ACHN (cell line): ENCODE data around the gene SRBD1.

Experiments used
- DNase-seq: peaks from one replicate; pipeline ENCODE4 v3.0.0-alpha.2; 2015
- in situ Hi-C: cut with HindIII; loops from 2 replicates; pipeline ENCODE4 v1.10.0; 2017; ENCODE audit warnings: low sequenced_read_pairs, low pct_ligation_motif_present, low pct_unique_long_range_greater_than_20kb

Gene SRBD1

GRCh38 chr2:45612285-45612684, 1.2 kb upstream of the SRBD1 start:
- no peak for DNase-seq
- in situ Hi-C loops = no loop called here

- in situ Hi-C loops = no loop called here
- peak; percentile 73 for DNase-seq
These were observed 617 bp downstream of the SRBD1 start for GRCh38 chr2:45610281-45611019.

- in situ Hi-C loops = no loop called here
These were observed 3.4 kb downstream of the SRBD1 start for GRCh38 chr2:45607701-45608100.

GRCh38 chr2:45606796-45607195, 4.3 kb downstream of the SRBD1 start:
- in situ Hi-C loops = no loop called here

More at GRCh38 chr2:45607701-45608100, 3.4 kb downstream of the SRBD1 start:
- DNase-seq = peak; percentile 66

GRCh38 chr2:45605116-45605515, 6.0 kb downstream of the SRBD1 start:
- in situ Hi-C loops = no loop called here
- no peak for DNase-seq

More at GRCh38 chr2:45606796-45607195, 4.3 kb downstream of the SRBD1 start:
- no peak for DNase-seq

GRCh38 chr2:45602624-45603023, 8.4 kb downstream of the SRBD1 start:
- in situ Hi-C loops = no loop called here

GRCh38 chr2:45598545-45598944, 12.5 kb downstream of the SRBD1 start:
- DNase-seq = no peak
- in situ Hi-C loops = no loop called here

More at GRCh38 chr2:45602624-45603023, 8.4 kb downstream of the SRBD1 start:
- DNase-seq = no peak

- DNase-seq = no peak
- in situ Hi-C loops = no loop called here
These were observed 14.3 kb downstream of the SRBD1 start for GRCh38 chr2:45596761-45597160.

GRCh38 chr2:45595721-45596435, 15.2 kb downstream of the SRBD1 start:
- in situ Hi-C loops = no loop called here
- DNase-seq = peak; percentile 59

GRCh38 chr2:45591073-45591472, 20.0 kb downstream of the SRBD1 start:
- in situ Hi-C loops = no loop called here
- no peak for DNase-seq

GRCh38 chr2:45588158-45588829, 22.8 kb downstream of the SRBD1 start:
- no peak for DNase-seq
- in situ Hi-C loops = no loop called here

GRCh38 chr2:45586600-45586999, 24.5 kb downstream of the SRBD1 start:
- in situ Hi-C loops = no loop called here
- DNase-seq = no peak

- in situ Hi-C loops = no loop called here
- DNase-seq = peak; percentile 72
These were observed 25.7 kb downstream of the SRBD1 start for GRCh38 chr2:45585267-45585861.

- in situ Hi-C loops = no loop called here
- no peak for DNase-seq
These were observed 27.1 kb downstream of the SRBD1 start for GRCh38 chr2:45583977-45584376.

GRCh38 chr2:45582522-45582921, 28.5 kb downstream of the SRBD1 start:
- no peak for DNase-seq
- in situ Hi-C loops = no loop called here

- peak; percentile 49 for DNase-seq
- in situ Hi-C loops = no loop called here
These were observed 32.8 kb downstream of the SRBD1 start for GRCh38 chr2:45578056-45578843.

GRCh38 chr2:45577441-45577840, 33.6 kb downstream of the SRBD1 start:
- no peak for DNase-seq
- in situ Hi-C loops = no loop called here

GRCh38 chr2:45575881-45576280, 35.2 kb downstream of the SRBD1 start:
- in situ Hi-C loops = no loop called here

More at GRCh38 chr2:45575881-45576280, 35.2 kb downstream of the SRBD1 start:
- DNase-seq = no peak
